Right lobe of liver (tissue), 6 donors: ENCODE measurements around the gene POU3F1. TPM values are rescaled to one million over a fixed set of nuclear protein-coding genes. Genes with fewer than 3 reads are reported as not detected.

Experiments used
- ATAC-seq, 4 donors: fragments of 200-7000 bp; cut with Tn5 transposase; one replicate each; pipeline ENCODE4 v1.9.1; 2020; ENCODE audit warnings: mild to moderate bottlenecking in 4 of 4, moderate library complexity in 4 of 4
- DNase-seq, 3 donors: peaks; one replicate each; pipeline ENCODE4 v3.0.0-alpha.2; 2020
- H3K27ac ChIP-seq, 3 donors: fragments of 200-600 bp; one replicate each; pipeline ENCODE4 v1.8.0; 2022
- H3K27me3 ChIP-seq, 2 donors: fragments of 200-600 bp; one replicate each; pipeline ENCODE4 v1.8.0; 2022
- H3K36me3 ChIP-seq, 4 donors: fragments of 200-600 bp; sonication (generic) in 1 of 4; one replicate each; pipeline versions ENCODE4 v1.5.1 to v1.8.0; 2017 to 2022; ENCODE audit warnings: control low read depth in 1 of 4
- H3K4me1 ChIP-seq, 4 donors: fragments of 200-600 bp; sonication (generic) in 1 of 4; one replicate each; pipeline versions ENCODE4 v1.5.1 to v1.8.0; 2017 to 2022; ENCODE audit warnings: control low read depth in 1 of 4
- H3K4me3 ChIP-seq, 3 donors: fragments of 200-600 bp; one replicate each; pipeline ENCODE4 v1.8.0; 2022
- H3K9me3 ChIP-seq, 4 donors: fragments of 200-600 bp; sonication (generic) in 1 of 4; one replicate each; pipeline versions ENCODE4 v1.5.1 to v1.8.0; 2017 to 2022; ENCODE audit warnings: control low read depth in 1 of 4
- POLR2A ChIP-seq: fragments of 450-650 bp; IDR thresholded peaks from one replicate; pipeline ENCODE4 v1.6.1; 2017; ENCODE audit warnings: antibody characterized with exemption, mild to moderate bottlenecking
- WGBS: methylation state at CpG from one replicate; pipeline ENCODE4 v1.1.6; 2018; ENCODE audit warnings: low coverage, low lambda C conversion rate; ENCODE audit not compliant: insufficient coverage; ENCODE audit errors: missing lambda C conversion rate; 5-methylcytosine and 5-hydroxymethylcytosine counted together
- intact Hi-C, 2 donors: fragments of 100-400 bp; cut with DNase I; formaldehyde crosslinking; loops; one replicate each; pipeline versions ENCODE4 v1.11.2 to v1.14.1; 2022
- total RNA-seq, 6 experiments: library from RNA; depleted of rRNA in 2 of 6; stranded (reverse); fragments of >200 nt in 2 of 6; fragmentation: NEBNext Ultra II Directional in 3 of 6; extraction: Animal tissue kit (Norgen Biotek cat#: 25700) in 3 of 6; gene quantifications; one replicate each; pipeline versions ENCODE4 v1.1.0 to v1.2.4, GENCODE V29; 2016 to 2023
- TF ChIP-seq, protein P1 (sequence below), 4 donors: fragments of 200-600 bp in 3 of 4; fragments of 450-650 bp in 1 of 4; IDR thresholded peaks; one replicate each; pipeline versions ENCODE4 v1.5.1 to v1.8.0; 2016 to 2022; ENCODE audit warnings: antibody characterized with exemption in 4 of 4, mild to moderate bottlenecking in 2 of 4
- donor health status: DM: no; HTN: yes; CAD: no.
- donor health status: DM: no; HTN: no; CAD: no.
- donor health status: DM: no; HTN: no; CAD: no.
- donor health status: DM: no; HTN: yes; CAD: no.
- donor health status: DM: no; HTN: yes; CAD: no.

The POU3F1 gene
- total RNA-seq, 6 experiments from 2014 or later, result 0.09 TPM; not detected in 5

DNA sequence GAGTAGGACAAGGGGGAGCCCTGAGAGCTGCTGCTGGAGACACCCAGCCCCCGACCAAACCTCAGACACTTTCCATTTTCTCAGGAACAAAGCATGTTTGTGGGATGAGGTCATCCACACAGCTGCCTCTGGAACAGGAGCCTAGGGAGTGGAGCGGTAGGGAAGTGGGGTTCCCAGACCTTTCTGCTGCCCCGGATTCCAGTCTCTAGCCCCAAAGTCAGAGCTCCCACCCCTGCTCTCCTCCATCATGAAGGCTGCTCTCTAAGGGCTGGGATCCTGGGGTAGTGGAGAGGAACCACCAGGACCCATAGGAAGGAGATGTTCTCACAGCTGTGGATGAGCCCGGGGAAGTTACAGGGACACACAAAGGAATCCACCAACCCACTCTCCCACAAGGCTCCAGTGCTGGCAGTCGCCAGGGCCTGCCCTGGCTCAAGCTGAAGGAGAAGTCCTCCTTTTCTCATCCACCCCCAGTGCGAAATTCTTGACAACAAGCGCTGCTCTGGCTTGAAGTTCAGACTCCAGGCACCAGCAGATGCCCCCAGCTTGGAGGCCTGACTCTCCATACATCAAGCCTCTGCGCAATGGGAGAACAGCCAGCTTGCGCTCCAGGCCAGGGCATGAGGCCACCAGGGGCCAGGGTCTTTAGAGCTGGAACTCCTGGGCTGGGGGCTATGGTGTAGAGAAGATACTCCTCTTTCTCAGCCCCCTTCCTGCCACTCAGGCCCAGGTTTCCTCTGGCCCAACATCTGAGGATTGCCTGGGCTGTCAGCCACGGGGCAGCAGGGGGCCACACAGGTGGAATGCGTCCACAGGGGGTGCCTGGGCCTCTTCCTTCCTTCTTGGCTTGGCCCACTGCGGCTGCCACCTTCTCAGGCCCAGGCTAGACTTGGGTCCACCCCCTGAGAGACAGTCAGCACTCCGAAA, 45.8 kb downstream of the POU3F1 start:
- H3K36me3 ChIP-seq, result no peaks in the 10 kb centered on the region
- no peaks in the 10 kb centered on the region for H3K27me3 ChIP-seq
- peaks cover 0 to 3% (median 0%) of the 10 kb centered on the region in 4 donors for H3K4me1 ChIP-seq
- no peak for TF ChIP-seq POLR2A
- TF ChIP-seq, protein P1, sequence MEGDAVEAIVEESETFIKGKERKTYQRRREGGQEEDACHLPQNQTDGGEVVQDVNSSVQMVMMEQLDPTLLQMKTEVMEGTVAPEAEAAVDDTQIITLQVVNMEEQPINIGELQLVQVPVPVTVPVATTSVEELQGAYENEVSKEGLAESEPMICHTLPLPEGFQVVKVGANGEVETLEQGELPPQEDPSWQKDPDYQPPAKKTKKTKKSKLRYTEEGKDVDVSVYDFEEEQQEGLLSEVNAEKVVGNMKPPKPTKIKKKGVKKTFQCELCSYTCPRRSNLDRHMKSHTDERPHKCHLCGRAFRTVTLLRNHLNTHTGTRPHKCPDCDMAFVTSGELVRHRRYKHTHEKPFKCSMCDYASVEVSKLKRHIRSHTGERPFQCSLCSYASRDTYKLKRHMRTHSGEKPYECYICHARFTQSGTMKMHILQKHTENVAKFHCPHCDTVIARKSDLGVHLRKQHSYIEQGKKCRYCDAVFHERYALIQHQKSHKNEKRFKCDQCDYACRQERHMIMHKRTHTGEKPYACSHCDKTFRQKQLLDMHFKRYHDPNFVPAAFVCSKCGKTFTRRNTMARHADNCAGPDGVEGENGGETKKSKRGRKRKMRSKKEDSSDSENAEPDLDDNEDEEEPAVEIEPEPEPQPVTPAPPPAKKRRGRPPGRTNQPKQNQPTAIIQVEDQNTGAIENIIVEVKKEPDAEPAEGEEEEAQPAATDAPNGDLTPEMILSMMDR (IDR thresholded peaks at IDR 0.05), result no peak
- intact Hi-C loops, result no loop called here
- ATAC-seq, result peak in 1 of 4 donors; percentile 20
- WGBS, result 66% methylated on average over 4 of the region's 13 CpGs
- no peak overlapping the region for H3K4me3 ChIP-seq
- H3K9me3 ChIP-seq, result no peaks in the 10 kb centered on the region
- no peak for DNase-seq
- peak overlapping the region; percentile 40 to 90 (median 59) for H3K27ac ChIP-seq

DNA sequence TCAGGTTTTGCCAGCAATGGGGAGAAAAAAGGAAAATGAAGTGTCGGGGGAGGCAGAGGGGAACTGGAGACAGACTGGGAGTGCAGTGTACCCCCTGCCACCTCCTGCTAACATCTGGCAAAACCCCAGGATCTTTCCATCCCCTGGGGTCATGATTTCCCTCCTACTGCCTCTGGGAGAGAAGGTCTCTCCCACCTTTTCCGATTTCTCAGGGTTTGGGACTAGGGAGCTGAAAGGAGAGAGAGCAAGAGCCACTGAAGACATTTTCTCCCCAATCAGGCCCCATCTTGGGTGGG, 46.4 kb downstream of the POU3F1 start:
- Histone ChIP-seq H3K9me3 (no peaks in the 10 kb centered on the region), H3K4me3 (no peak overlapping the region), H3K27me3 (no peaks in the 10 kb centered on the region), H3K4me1 (peaks cover 0 to 3% (median 0%) of the 10 kb centered on the region in 4 donors), H3K36me3 (no peaks in the 10 kb centered on the region), H3K27ac (peak overlapping the region; percentile 40 to 90 (median 59))
- 58% methylated on average over 2 of the region's 2 CpGs for WGBS
- intact Hi-C loops, result no loop called here
- TF ChIP-seq, protein P1 (IDR thresholded peaks at IDR 0.05), result no peak
- TF ChIP-seq POLR2A, result no peak
- DNase-seq (no peak), ATAC-seq (no peak)

DNA sequence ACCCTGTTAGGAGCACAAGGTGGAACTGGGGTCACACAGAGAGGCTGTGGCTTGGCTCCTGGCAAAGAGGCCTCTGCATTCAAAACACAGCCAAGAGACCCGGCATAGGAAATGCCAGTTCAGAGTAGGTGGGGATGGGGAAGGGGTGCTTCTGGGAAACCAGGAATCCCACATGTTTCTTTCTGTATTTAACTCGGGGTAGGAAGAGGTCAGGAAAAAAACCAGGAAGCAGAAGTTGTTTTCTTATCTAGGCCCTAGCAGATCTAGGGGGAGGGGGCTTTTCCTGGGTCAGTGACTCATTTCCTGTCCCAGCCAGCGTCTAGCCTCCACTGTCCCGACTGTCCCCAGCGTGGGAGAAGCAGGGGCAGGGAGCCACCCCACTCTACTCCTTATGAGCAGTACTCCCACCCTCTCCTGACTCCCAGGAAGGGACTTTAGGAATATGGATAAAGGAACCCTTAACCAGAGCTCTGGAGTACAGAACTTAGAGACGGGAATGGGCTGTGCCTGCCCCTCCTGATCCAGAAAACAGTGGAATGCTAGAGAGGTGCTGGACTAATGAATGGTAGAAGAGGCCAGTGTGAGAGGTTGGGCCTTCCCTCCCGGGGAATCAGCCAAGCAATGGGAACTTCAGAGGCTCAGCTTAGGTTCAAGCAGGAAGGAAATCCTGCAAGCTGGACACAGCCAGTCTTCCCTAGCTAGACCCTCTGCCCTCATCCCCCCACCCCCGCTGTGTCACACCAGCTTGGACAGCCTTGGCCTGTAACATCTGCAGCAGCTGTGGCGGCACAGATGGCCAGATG, 47.0 kb downstream of the POU3F1 start:
- peak in 1 of 3 donors; percentile 57 for DNase-seq

DNA sequence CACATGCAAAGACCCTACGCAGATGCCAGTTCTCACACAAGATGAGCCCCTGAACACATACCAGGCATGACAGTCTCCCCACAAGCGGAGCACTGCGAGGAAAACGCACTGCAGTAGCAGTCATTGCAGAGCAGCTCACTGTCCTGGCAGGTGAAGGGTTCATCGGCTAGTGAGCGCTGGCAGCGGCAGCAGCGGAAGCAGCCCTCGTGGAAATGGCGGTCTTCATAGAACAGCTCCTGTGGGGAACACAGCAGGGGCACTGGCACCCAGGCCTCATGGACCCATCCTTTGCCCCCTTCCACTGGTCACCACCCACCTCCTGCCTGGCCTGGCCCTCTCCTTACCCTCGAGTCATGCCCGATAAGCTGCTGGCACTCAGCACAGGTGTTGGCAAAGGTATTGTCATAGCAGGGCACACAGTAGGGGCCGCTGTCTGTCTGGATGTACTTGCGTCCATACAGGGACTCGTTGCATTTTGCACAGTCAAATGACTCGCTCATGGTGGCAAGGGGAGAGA, 47.6 kb downstream of the POU3F1 start:
- Histone ChIP-seq H3K36me3 (no peaks in the 10 kb centered on the region), H3K4me1 (peaks cover 0 to 3% (median 0%) of the 10 kb centered on the region in 4 donors), H3K27ac (peak overlapping the region; percentile 40 to 90 (median 59)), H3K9me3 (no peaks in the 10 kb centered on the region), H3K4me3 (no peak overlapping the region), H3K27me3 (no peaks in the 10 kb centered on the region)
- intact Hi-C loops, result no loop called here
- DNase-seq, result no peak
- no peak for ATAC-seq
- WGBS, result 67% methylated on average over 2 of the region's 16 CpGs
- TF ChIP-seq POLR2A, result no peak
- TF ChIP-seq, protein P1 (IDR thresholded peaks at IDR 0.05), result no peak

More for the DNA sequence above, 47.0 kb downstream of the POU3F1 start:
- Histone ChIP-seq H3K36me3 (no peaks in the 10 kb centered on the region), H3K27ac (peak overlapping the region; percentile 40 to 90 (median 59)), H3K9me3 (no peaks in the 10 kb centered on the region), H3K4me3 (no peak overlapping the region), H3K4me1 (peaks cover 0 to 3% (median 0%) of the 10 kb centered on the region in 4 donors), H3K27me3 (no peaks in the 10 kb centered on the region)
- WGBS, result 19% methylated on average over 5 of the region's 9 CpGs
- intact Hi-C loops, result no loop called here
- TF ChIP-seq, protein P1 (IDR thresholded peaks at IDR 0.05), result no peak
- no peak for TF ChIP-seq POLR2A
- peak; percentile 46 to 67 (median 55) for ATAC-seq
